ENCODE measurements around the gene SRD5A1.

DNA sequence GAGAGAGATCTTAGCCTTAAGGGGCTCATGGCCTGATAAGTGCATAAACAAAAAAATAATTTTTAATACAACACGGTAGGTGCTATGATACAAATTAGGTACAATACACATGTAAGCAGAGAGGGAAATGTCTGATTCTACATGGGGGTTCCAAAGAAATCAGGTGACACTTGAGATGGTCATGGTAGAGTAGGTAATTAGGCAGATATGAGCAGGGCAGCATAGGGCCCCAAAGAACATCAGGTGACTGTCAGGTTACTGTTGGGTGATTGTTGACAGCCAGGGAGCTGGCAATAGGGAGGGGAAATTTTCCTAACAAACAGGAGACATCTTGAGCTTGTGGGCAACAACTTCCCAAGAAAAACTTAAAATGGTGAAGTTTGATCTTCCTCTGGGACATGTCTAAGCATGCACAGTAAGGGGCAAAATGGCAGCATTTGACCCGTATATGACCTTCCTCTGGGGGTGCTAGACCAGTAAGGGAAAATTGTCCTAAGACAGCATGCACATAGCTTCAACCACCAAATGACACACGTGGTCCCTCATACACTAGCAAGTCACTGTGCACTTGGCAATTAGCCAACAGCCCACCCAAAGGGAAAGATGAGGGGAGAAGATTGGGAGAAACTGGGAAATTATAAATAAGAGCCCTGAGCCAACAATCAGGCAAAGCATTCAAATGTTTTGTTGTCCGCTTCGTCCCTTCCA lies 42.7 kb downstream of the SRD5A1 start:
- no peak for TF ChIP-seq EP300 (IDR thresholded peaks at IDR 0.05)
- TF ChIP-seq, protein P1, sequence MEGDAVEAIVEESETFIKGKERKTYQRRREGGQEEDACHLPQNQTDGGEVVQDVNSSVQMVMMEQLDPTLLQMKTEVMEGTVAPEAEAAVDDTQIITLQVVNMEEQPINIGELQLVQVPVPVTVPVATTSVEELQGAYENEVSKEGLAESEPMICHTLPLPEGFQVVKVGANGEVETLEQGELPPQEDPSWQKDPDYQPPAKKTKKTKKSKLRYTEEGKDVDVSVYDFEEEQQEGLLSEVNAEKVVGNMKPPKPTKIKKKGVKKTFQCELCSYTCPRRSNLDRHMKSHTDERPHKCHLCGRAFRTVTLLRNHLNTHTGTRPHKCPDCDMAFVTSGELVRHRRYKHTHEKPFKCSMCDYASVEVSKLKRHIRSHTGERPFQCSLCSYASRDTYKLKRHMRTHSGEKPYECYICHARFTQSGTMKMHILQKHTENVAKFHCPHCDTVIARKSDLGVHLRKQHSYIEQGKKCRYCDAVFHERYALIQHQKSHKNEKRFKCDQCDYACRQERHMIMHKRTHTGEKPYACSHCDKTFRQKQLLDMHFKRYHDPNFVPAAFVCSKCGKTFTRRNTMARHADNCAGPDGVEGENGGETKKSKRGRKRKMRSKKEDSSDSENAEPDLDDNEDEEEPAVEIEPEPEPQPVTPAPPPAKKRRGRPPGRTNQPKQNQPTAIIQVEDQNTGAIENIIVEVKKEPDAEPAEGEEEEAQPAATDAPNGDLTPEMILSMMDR (IDR thresholded peaks at IDR 0.05): no peak
- no peak for TF ChIP-seq POLR2A (IDR thresholded peaks at IDR 0.05)
- TF ChIP-seq POLR2AphosphoS5 (IDR thresholded peaks at IDR 0.05): no peak
